ENCODE measurements around the gene SGCA.

DNA sequence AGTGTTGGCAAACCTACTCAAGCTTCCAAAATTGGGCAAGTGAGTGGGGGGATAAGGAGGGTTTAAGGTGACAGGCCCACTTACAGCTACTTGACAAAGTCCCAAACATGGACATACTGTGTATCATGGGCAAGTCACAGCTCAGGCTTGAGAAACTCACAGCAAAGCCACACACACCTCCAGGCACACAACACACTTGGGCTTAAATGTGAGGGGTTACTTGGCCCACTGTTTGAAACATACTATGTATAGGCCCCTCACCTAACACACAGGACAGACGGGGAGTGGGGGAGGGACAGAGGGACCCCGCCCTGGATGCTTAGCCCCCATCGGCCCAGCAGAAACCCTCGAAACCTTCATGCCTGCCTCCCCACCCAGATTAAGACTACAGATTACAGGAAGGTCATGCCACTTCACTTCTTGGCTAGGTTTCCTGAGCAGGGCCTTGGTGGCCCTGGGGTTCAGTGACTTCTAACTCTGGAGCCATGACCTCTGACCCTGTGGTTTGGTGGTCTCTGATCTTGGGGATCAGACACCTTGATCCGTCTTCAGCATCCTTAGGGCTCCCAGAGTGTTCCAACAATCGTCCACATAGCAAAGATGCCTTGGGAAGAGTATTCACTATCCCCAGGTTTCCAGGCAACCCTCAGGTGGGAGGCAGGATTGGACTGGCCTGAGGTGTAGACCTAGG is 33.6 kb upstream of the SGCA start:
- TF ChIP-seq, protein P1, sequence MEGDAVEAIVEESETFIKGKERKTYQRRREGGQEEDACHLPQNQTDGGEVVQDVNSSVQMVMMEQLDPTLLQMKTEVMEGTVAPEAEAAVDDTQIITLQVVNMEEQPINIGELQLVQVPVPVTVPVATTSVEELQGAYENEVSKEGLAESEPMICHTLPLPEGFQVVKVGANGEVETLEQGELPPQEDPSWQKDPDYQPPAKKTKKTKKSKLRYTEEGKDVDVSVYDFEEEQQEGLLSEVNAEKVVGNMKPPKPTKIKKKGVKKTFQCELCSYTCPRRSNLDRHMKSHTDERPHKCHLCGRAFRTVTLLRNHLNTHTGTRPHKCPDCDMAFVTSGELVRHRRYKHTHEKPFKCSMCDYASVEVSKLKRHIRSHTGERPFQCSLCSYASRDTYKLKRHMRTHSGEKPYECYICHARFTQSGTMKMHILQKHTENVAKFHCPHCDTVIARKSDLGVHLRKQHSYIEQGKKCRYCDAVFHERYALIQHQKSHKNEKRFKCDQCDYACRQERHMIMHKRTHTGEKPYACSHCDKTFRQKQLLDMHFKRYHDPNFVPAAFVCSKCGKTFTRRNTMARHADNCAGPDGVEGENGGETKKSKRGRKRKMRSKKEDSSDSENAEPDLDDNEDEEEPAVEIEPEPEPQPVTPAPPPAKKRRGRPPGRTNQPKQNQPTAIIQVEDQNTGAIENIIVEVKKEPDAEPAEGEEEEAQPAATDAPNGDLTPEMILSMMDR (IDR thresholded peaks at IDR 0.05), result no peak
- no peak for TF ChIP-seq POLR2A (IDR thresholded peaks at IDR 0.05)

Data from esophagus squamous epithelium (tissue), 4 donors.